ENCODE results near the gene GAB2.

The GAB2 gene

GRCh38 chr11:78420796-78421209 lies 3.2 kb upstream of the GAB2 start:
- DNase-seq (ENCODE audit: insufficient read length, low spot score) (no peak), FAIRE-seq (peak; percentile 80)
- TF ChIP-seq SPI1 (IDR thresholded peaks at IDR 0.05; ENCODE audit: low read depth, low read length) = peak; percentile 75
- TF ChIP-seq POLR2AphosphoS5 (IDR thresholded peaks at IDR 0.05; ENCODE audit: low read depth, low read length) = no peak
- TF ChIP-seq PAX5 (IDR thresholded peaks at IDR 0.05; ENCODE audit: insufficient read depth, low read length, severe bottlenecking) = no peak
- TF ChIP-seq TAF1 (IDR thresholded peaks at IDR 0.05; ENCODE audit: low read depth, low read length) = no peak
- TF ChIP-seq POLR2A (IDR thresholded peaks at IDR 0.05; ENCODE audit: low read depth, low read length) = no peak
- peak; percentile 7; the same call in 1 of the 2 replicates for TF ChIP-seq POU2F2 (IDR thresholded peaks at IDR 0.05; ENCODE audit: low read depth, low read length)

GRCh38 chr11:78420255-78420764 lies 2.7 kb upstream of the GAB2 start:
- FAIRE-seq (no peak), DNase-seq (ENCODE audit: insufficient read length, low spot score) (no peak)
- TF ChIP-seq POU2F2 (IDR thresholded peaks at IDR 0.05; ENCODE audit: low read depth, low read length) = 0 out of 2 replicates have a peak, but pooled peaks have one; percentile 23
- no peak for TF ChIP-seq TAF1 (IDR thresholded peaks at IDR 0.05; ENCODE audit: low read depth, low read length)

- no peak for TF ChIP-seq POLR2AphosphoS5 (IDR thresholded peaks at IDR 0.05; ENCODE audit: low read depth, low read length)
- no peak for TF ChIP-seq TAF1 (IDR thresholded peaks at IDR 0.05; ENCODE audit: low read depth, low read length)
- no peak for FAIRE-seq
- DNase-seq (ENCODE audit: insufficient read length, low spot score) = no peak
These were observed 1.7 kb upstream of the GAB2 start for GRCh38 chr11:78419327-78419726.

GRCh38 chr11:78418584-78419211 lies 1.1 kb upstream of the GAB2 start:
- no peak for FAIRE-seq
- no peak for DNase-seq (ENCODE audit: insufficient read length, low spot score)
- TF ChIP-seq POLR2A (IDR thresholded peaks at IDR 0.05; ENCODE audit: low read depth, low read length) (no peak), SPI1 (IDR thresholded peaks at IDR 0.05; ENCODE audit: low read depth, low read length) (no peak), POLR2AphosphoS5 (IDR thresholded peaks at IDR 0.05; ENCODE audit: low read depth, low read length) (no peak), POU2F2 (IDR thresholded peaks at IDR 0.05; ENCODE audit: low read depth, low read length) (no peak), PAX5 (IDR thresholded peaks at IDR 0.05; ENCODE audit: insufficient read depth, low read length, severe bottlenecking) (no peak), TAF1 (IDR thresholded peaks at IDR 0.05; ENCODE audit: low read depth, low read length) (no peak)

GRCh38 chr11:78417888-78418583 lies 416 bp upstream of the GAB2 start:
- DNase-seq (ENCODE audit: insufficient read length, low spot score) (peak; percentile 67), FAIRE-seq (peak; percentile 69)
- TF ChIP-seq SPI1 (IDR thresholded peaks at IDR 0.05; ENCODE audit: low read depth, low read length) (no peak), POU2F2 (IDR thresholded peaks at IDR 0.05; ENCODE audit: low read depth, low read length) (0 out of 2 replicates have a peak, but pooled peaks have one; percentile 25)

- peak; percentile 28 for FAIRE-seq
These were observed 1.1 kb downstream of the GAB2 start for GRCh38 chr11:78416285-78417174.

GRCh38 chr11:78415338-78415737 lies 2.3 kb downstream of the GAB2 start:
- no peak for TF ChIP-seq SPI1 (IDR thresholded peaks at IDR 0.05; ENCODE audit: low read depth, low read length)
- TF ChIP-seq POU2F2 (IDR thresholded peaks at IDR 0.05; ENCODE audit: low read depth, low read length) = no peak
- no peak for TF ChIP-seq POLR2A (IDR thresholded peaks at IDR 0.05; ENCODE audit: low read depth, low read length)
- TF ChIP-seq TAF1 (IDR thresholded peaks at IDR 0.05; ENCODE audit: low read depth, low read length) = no peak
- TF ChIP-seq POLR2AphosphoS5 (IDR thresholded peaks at IDR 0.05; ENCODE audit: low read depth, low read length) = no peak
- TF ChIP-seq PAX5 (IDR thresholded peaks at IDR 0.05; ENCODE audit: insufficient read depth, low read length, severe bottlenecking) = no peak
- DNase-seq (ENCODE audit: insufficient read length, low spot score) (no peak), FAIRE-seq (peak; percentile 26)

More at GRCh38 chr11:78416285-78417174, 1.1 kb downstream of the GAB2 start:
- TF ChIP-seq SPI1 (IDR thresholded peaks at IDR 0.05; ENCODE audit: low read depth, low read length) (peak; percentile 41; the same call in 1 of the 2 replicates), PAX5 (IDR thresholded peaks at IDR 0.05; ENCODE audit: insufficient read depth, low read length, severe bottlenecking) (no peak), POLR2A (IDR thresholded peaks at IDR 0.05; ENCODE audit: low read depth, low read length) (no peak), POU2F2 (IDR thresholded peaks at IDR 0.05; ENCODE audit: low read depth, low read length) (no peak)
- DNase-seq (ENCODE audit: insufficient read length, low spot score) = peak; percentile 26

- no peak for DNase-seq (ENCODE audit: insufficient read length, low spot score)
- TF ChIP-seq POLR2A (IDR thresholded peaks at IDR 0.05; ENCODE audit: low read depth, low read length) (no peak), TAF1 (IDR thresholded peaks at IDR 0.05; ENCODE audit: low read depth, low read length) (no peak), POU2F2 (IDR thresholded peaks at IDR 0.05; ENCODE audit: low read depth, low read length) (no peak), SPI1 (IDR thresholded peaks at IDR 0.05; ENCODE audit: low read depth, low read length) (no peak), PAX5 (IDR thresholded peaks at IDR 0.05; ENCODE audit: insufficient read depth, low read length, severe bottlenecking) (no peak), POLR2AphosphoS5 (IDR thresholded peaks at IDR 0.05; ENCODE audit: low read depth, low read length) (no peak)
- FAIRE-seq = no peak
These were observed 3.1 kb downstream of the GAB2 start for GRCh38 chr11:78414321-78415051.

GRCh38 chr11:78408619-78409018 lies 9.0 kb downstream of the GAB2 start:
- no peak for TF ChIP-seq POLR2A (IDR thresholded peaks at IDR 0.05; ENCODE audit: low read depth, low read length)
- TF ChIP-seq POU2F2 (IDR thresholded peaks at IDR 0.05; ENCODE audit: low read depth, low read length) = no peak
- TF ChIP-seq TAF1 (IDR thresholded peaks at IDR 0.05; ENCODE audit: low read depth, low read length) = no peak
- DNase-seq (ENCODE audit: insufficient read length, low spot score) (no peak), FAIRE-seq (no peak)
